Measurements from ENCODE around the gene LAS1L. TPM values are rescaled to one million over a fixed set of nuclear protein-coding genes. Genes with fewer than 3 reads are reported as not detected.
"Not testable (repeated sequence)": the region's sequence is repeated elsewhere in the genome, so short reads cannot be mapped to it uniquely, and the experiment has no call there.

LAS1L gene
- 29.2 and 33.0 TPM in 2 replicates for total RNA-seq

GRCh38 chrX:65534450-65535292, at the start of gene LAS1L:
TSS of gene LAS1L (minus strand) at chrX:65534787. CDS start at chrX:65534715, 72 bp downstream.
- peak; percentile 89 for DNase-seq (ENCODE audit: low read depth)

- no peak for DNase-seq (ENCODE audit: low read depth)
These were observed 48.0 kb upstream of the LAS1L start for GRCh38 chrX:65582450-65583082.

- peak; percentile 53 for DNase-seq (ENCODE audit: low read depth)
These were observed 47.2 kb upstream of the LAS1L start for GRCh38 chrX:65581661-65582339.

- no peak for DNase-seq (ENCODE audit: low read depth)
These were observed 43.8 kb upstream of the LAS1L start for GRCh38 chrX:65578346-65578745.

DNA sequence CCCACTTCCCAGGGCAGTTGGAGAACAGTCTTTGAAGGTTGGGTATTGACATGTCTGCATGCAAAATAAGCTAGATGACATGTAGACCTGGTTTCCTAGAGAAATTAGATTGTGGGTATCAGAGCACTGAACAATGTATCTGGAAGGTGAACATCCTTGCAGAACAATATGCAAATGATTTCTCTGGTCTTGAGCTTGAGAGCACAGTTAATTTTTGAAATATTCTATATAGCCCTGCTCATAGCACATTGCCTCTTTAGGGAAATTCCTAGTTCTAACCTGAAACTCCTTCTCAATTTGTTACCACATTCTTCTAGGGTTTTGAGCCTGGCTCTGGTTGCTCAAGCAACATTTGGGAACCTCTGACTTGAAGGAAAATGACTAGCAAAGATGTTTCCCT, 41.6 kb upstream of the LAS1L start:
- no peak for DNase-seq (ENCODE audit: low read depth)

DNA sequence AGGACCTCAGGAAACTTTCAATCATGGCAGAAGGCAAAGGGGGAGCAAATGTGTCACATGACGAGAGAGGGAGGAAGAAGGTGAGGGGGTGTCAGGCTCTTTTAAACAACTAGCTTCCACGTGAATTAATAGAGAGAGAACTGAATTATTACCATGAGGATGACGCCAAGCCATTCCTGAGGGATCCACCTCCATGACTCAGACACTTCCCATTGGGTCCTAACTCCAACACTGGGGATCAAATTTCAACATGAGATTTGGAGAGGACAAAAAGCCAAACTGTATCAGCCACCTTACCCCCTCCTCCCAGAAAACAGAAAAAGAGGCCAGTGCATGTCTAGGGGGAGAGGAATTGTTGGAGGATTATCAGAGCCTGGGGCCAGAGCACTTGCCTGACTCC, 40.4 kb upstream of the LAS1L start:
- DNase-seq (ENCODE audit: low read depth), result no peak

DNA sequence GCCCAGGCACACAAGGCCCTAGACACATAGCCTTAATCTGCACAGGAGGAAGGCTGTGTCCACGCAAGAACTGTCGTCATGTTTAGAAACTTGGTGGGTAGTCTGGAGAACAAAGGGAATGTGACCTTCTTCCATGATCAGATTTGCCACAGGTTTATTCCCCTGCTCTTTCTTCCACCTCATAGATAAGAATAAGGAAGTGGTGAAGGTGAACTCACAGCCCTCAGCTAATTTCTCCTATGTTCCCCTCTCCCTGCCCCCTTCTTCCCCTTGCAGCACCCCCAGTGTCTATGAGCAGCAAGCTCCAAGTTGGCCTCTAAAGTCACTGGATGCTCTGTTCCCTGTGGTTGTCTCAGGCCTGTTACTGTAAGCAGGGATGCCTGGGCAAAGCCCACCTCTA, 39.8 kb upstream of the LAS1L start:
- no peak for DNase-seq (ENCODE audit: low read depth)

GRCh38 chrX:65572971-65573370, 38.4 kb upstream of the LAS1L start:
- no peak for DNase-seq (ENCODE audit: low read depth)

- DNase-seq (ENCODE audit: low read depth), result not testable (repeated sequence)
These were observed 28.3 kb upstream of the LAS1L start for GRCh38 chrX:65562850-65563249.

DNA sequence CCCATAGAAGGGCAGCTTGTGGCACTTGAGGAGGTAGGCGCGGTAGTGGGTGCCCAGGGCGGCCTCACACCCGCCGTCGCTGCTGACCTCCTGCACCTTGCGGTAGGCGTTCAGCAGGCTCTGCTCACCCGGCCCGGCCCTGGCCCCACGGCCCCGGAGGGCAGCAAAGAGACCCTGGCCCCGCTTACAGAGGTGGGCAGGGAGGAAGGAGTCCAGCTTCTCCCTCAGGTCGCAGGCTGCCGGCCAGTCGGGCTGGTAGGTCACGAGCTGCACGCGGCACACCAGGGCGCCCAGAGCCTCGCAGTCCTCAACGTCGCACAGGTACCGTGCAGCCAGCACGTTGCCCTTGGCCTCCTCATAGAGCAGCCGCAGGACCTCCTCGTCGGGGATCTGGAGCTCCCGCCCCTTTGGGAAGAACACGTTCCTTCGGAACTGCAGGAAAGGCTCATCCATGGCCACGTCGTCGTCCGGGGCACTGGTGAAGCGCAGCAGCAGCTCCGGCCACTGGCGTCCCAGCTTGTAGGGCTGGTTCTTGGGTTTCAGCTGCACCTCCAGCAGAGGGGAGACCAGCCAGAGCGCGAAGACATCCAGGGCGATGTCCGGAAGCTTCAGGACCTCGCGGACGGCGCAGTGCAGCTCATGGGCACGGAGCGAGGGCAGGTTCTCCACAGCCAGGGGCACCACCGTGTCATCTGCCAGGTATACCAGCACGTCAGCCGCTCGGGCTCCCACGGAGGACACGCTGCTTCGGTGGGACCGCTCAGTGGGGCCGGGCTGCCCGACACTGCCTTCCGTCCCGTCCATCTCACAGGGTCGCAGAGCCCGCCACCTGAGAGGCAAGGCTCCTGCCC, 17.1 kb upstream of the LAS1L start:
- DNase-seq (ENCODE audit: low read depth), result no peak

DNA sequence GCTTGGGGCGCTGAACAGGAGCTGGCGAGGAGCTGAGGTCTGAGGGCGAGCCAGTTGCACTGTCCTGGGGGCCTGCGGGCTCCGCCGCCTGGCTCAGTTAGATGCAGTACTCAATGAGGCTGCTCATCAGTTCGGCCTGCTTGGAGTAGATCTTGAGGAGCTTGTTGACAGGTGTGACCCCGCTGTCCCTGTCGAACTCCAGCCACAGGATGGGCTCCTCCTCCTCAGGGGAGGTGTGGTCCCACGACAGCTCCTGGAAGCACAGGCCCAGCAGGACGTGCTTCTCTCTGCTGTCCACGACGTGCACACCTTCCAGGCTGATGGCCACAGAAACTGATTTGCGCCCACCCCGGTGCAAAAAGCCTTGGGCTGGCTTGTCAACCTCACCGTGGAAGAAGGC, 16.5 kb upstream of the LAS1L start:
- no peak for DNase-seq (ENCODE audit: low read depth)

- no peak for DNase-seq (ENCODE audit: low read depth)
These were observed 10.9 kb upstream of the LAS1L start for GRCh38 chrX:65545456-65545855.

DNA sequence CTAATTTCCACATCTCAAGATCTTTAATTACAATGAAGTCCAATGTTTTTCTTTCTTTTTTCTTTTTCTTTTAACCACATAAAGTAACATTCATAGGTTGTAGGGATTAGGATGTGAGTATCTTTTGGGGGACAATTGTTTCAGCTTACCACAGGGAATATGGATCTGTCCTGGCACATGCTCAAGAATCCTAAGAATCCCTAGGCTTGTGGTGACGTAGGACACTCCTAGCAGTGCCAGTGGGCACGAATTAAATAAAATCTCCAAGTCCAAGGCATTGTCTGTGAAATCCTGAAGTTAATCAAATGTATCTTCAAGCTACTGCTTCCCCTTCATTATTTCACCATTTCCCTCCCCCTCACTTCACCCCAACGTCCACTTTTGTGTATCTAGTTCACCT, 2.6 kb upstream of the LAS1L start:
- DNase-seq (ENCODE audit: low read depth), result peak; percentile 2

- DNase-seq (ENCODE audit: low read depth), result no peak
These were observed 1.7 kb upstream of the LAS1L start for GRCh38 chrX:65536291-65536690.

DNA sequence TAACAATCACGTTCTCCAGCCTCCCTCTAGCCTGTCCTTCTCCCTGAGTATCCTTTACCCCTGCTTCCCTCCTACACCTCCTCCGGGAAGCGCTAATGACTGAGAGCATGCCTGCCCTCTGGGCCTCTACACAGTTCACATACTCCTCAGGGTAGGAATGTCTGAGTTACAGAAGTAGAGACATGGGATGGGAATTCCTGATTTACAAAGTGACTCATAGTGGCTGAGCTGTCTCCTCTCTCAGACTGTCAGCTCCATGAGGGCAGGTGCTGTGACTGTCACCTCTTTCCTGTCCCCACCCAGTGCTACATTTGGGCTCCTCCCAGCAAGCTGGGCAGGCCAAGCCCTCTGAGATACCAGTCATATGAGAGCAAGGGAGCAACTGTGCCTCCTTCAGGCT, 2.6 kb downstream of the LAS1L start:
- no peak for DNase-seq (ENCODE audit: low read depth)

DNA sequence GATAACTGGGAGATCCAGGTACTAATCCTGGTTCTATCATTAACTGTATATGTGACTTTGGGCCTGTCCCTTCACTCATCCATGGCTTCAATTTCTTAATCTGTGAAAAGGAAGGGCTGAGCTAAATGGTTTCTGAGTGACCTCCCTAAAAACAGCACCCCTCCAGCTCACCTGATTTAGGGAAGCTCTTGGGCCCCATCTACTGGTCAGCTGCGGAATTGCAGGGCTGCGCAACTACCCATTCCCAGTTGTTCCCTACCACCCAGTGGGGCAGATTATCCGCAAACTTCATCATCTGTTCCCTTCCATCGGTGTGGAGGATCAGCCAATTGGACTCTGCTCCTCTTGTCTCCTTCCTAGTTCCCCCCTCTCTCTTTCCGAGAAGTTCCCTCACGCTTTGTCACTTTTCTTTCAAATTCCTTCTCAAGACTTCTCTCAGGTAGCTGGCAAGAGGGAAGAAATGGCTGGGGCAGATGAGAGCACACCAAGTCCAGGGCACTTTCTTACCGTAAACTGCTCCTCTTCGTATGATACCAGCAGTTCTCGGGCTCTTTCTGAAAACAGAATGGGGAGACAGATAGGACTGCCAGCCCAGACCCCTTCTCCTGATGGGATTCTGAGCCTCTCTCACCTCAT, 5.8 kb downstream of the LAS1L start:
- DNase-seq (ENCODE audit: low read depth), result peak; percentile 1

GRCh38 chrX:65528293-65528692, 6.3 kb downstream of the LAS1L start:
- DNase-seq (ENCODE audit: low read depth), result no peak

DNA sequence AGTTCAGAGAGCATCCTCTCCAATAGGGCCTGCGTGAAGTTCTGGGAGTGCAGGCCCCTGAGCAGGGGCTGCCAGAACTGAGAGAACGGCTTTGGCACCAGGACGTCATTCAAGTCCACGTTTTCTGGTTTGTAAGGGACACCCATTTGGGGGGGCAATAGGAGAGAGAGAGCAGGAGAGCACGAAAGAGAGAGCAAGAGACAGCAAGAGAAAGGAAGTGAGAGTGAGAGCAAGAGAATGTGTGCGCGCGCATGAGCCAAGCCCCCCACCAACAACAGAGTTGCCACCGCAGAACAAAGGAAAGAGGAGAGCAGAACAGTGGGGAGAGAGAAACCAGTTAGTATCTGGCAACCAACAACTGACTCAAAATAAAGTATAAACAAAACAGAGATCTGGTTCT, 10.4 kb downstream of the LAS1L start:
- DNase-seq (ENCODE audit: low read depth), result no peak

DNA sequence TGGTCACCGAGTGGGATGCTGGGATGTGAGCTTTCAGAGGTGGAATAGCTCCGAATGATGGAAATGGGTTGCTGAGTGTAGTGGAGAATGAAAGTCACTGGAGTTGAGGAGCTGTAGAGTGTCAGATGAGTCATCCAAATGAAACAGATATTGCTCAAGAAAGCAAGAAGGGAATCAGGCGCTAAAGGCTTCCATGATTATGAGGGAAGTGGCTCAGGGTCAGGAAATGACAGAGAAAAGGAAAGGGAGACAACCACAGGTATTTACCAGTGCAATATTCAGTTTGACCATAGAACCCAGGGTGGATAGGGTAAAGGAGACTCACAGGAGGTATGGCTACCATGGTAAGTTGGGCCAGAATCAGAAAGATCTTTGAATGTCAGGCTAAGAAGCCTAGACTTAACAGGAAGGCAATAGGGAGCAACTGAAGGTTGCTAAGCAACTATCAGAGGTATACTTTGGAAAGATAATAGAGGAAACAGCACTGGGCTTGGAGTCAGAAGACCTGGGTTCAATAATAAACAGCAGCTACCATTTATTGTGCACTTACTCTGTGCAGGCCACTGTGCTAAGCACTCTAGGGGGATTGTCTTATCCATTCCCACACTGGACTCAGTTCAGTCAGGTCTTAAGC, 11.7 kb downstream of the LAS1L start:
- peak; percentile 49 for DNase-seq (ENCODE audit: low read depth)

GRCh38 chrX:65519530-65519929, 15.1 kb downstream of the LAS1L start:
- not testable (repeated sequence) for DNase-seq (ENCODE audit: low read depth)

DNA sequence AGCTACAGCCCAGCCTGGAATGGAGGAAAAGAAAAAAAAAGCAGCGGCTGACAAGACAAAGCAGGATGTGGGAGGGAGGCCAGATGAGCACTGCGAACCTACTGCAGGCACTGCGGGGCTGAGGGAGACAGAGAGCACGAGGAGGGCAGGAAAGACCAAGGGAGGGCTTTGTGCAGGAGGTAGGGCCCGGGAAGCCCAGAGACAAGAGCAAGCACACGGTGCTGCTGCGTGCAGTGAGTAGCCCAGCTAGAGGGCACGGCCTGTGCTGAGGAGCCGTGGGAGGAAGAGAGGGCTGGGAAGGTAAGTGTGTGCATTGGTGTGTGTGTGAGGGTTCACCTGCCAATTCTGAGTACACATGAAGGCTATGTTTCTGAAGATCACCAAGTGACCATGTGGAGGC, 15.6 kb downstream of the LAS1L start:
- DNase-seq (ENCODE audit: low read depth), result not testable (repeated sequence)

Data from renal cortical epithelial cell (primary cell).